HT1080 (cell line): ENCODE results near the gene GAS5. TPM values are rescaled to one million over a fixed set of nuclear protein-coding genes. Genes with fewer than 3 reads are reported as not detected.
"Not testable (repeated sequence)": the region's sequence is repeated elsewhere in the genome, so short reads cannot be mapped to it uniquely, and the experiment has no call there.

Experiments
- DNase-seq: peaks from one replicate; pipeline ENCODE4 v3.0.0-alpha.2; 2015; ENCODE audit warnings: low read depth
- polyA plus RNA-seq, 2 experiments: library from polyadenylated mRNA; depleted of rRNA; stranded (reverse); fragments of >200 nt; gene quantifications; 2 replicates each; pipeline ENCODE4 v1.2.3, GENCODE V29; 2015
- total RNA-seq: library from RNA; depleted of rRNA; stranded (reverse); fragments of >200 nt; shearing (Covaris generic); gene quantifications from 2 replicates; pipeline ENCODE4 v1.2.3, GENCODE V29; 2014; rRNA removed

The GAS5 gene
- 409 and 619 TPM in 2 replicates for total RNA-seq
- 558 and 567 TPM in 2 replicates for polyA plus RNA-seq (2015; cell fraction: cytosol; rRNA removed)
- polyA plus RNA-seq (2015; cell fraction: nucleus; rRNA removed) = 1,555 and 1,779 TPM in 2 replicates

- peak; percentile 98 for DNase-seq
Observed at GRCh38 chr1:173867753-173868265, at the start of gene GAS5. Gene GAS5 (minus strand): TSS chr1:173867989.

DNA sequence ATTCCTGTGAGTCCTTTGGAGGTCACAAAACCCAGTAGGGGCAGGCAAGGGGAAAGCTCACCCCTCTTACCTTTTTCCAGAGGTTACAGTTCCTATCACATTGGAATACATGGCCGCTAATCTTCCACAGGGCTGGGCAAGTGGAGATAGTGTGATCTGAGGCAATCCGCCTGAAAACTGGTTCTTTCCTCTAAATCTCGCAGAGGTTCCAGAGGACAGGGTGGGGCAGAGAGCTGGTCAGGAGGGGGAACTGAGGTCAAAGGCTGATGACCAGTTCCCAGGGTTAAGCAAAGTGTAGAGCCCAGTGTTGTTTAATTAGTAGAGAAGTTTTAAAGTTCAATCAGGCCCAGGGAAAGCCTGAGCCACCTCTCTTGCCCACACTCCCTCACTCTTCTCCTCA, 49.4 kb upstream of the GAS5 start, which contains the start of gene SERPINC1:
SERPINC1 (minus strand) TSS at position 179 of the 400 bp plus-strand sequence; CDS start at position 111, 68 bp downstream.
- no peak for DNase-seq

DNA sequence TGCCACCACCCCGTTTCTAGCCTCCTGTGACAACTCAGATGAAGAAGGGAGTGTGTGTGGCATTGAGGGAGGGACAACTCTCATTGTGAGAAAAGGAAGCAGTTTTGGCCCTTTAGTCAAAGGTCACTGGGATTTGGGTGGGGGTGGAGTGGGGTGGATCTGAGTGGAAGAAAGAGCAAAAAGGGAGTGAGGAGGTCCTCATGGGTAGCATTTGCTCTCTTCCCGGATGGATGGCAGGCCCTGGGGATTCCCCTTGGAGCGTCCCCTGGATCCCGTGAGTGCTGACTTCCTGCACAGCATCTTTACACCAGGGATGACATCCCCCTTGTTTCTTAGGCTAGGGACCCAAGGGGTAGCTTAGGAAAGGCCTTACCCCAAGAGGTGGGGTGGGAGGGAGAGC, 48.9 kb upstream of the GAS5 start:
- DNase-seq = no peak

- DNase-seq = no peak
Observed at GRCh38 chr1:173915596-173915995, 47.8 kb upstream of the GAS5 start.

GRCh38 chr1:173914366-173914871, 46.6 kb upstream of the GAS5 start:
- DNase-seq = peak; percentile 18

DNA sequence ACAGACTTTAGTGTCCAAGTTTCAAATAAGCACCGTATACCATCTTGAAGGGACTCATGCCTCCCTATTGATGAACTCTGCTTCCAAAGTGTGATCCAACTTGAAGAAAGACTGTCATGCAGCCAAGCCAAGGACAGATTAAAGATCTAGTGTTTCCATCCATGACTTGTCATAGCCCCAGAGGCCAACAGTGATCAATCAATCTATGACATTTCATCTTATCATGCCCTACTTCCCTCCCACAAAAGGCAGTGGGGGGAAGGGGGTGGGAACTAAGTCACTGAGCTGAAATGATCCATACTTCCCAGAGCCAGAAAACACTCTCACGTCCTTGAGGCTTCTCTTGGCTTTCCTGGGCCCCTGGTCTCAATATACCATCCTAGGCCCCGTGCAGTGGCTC, 45.3 kb upstream of the GAS5 start:
- no peak for DNase-seq

DNA sequence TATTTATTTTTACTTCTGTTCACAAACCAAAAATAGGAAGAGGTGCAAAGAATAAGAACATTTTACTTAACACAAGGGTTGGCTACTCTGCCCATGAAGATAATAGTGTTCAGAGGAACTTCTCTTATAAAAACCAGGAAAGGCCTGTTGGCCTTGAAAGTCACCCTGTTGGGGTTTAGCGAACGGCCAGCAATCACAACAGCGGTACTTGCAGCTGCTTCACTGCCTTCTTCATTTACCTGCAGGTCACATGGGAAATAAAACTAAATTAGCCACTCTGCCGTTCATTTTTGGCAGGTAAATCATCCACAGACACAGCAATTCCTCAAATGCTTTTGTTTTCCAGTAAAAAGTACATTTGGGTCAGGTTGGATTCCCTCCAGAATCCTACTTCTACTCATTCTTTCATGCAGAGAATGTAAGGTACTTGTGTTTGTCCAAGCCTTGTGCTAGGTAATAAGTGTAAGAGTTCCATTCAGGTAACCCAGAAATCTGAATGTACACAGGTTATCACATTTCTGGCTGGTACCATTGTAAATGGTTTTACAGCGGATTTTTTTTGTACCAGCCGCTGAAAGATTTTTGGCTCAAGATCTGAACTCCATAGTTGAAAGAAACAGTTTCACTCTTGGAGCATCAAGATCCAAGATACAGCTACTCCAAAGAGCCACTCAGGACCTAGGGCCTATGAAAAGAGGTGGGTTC, 36.2 kb upstream of the GAS5 start:
- DNase-seq = no peak

- DNase-seq = no peak
Observed at GRCh38 chr1:173900992-173901391, 33.2 kb upstream of the GAS5 start.

GRCh38 chr1:173900427-173900826, 32.6 kb upstream of the GAS5 start:
- no peak for DNase-seq

DNA sequence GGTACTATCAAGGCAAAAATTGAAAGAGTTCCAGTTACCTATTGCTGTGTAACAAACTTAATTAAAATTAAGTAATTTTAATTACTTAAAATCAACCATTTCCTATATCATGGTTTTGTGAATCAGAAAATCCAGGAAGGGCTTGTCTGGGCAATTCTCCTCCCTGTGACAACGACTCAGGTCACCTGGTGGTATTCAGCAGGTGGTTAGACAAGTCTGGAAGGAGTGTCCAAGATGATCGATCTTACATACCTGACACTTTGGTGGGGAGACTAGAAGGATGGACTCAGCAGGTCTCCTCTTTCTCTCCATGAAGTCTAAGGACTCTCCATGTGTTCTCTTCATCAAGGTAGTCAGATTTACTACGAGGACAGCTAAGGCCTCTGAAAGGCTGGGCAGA, 26.4 kb upstream of the GAS5 start:
- DNase-seq = no peak

DNA sequence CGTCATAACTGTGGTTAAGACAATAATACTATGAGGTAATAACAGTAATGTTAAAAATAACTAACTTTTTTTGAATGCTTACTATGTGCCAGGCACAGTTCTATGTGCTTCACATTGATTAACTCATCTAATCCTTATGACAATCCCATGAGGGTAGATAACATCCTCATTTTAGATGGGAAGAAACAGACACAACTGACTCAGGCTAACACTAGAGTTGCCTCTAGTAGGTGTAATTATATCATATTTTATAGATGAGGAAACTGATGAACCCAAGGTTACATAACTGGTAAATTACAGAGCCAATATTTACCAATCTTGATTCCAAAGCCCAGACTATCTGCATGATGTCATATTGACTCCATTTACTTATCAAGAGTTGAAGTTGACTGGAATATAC, 25.8 kb upstream of the GAS5 start:
- no peak for DNase-seq

- no peak for DNase-seq
Observed at GRCh38 chr1:173889885-173890284, 22.1 kb upstream of the GAS5 start.

- DNase-seq = no peak
Observed at GRCh38 chr1:173888749-173889148, 21.0 kb upstream of the GAS5 start.

- DNase-seq = no peak
Observed at GRCh38 chr1:173887627-173888026, 19.8 kb upstream of the GAS5 start.

DNA sequence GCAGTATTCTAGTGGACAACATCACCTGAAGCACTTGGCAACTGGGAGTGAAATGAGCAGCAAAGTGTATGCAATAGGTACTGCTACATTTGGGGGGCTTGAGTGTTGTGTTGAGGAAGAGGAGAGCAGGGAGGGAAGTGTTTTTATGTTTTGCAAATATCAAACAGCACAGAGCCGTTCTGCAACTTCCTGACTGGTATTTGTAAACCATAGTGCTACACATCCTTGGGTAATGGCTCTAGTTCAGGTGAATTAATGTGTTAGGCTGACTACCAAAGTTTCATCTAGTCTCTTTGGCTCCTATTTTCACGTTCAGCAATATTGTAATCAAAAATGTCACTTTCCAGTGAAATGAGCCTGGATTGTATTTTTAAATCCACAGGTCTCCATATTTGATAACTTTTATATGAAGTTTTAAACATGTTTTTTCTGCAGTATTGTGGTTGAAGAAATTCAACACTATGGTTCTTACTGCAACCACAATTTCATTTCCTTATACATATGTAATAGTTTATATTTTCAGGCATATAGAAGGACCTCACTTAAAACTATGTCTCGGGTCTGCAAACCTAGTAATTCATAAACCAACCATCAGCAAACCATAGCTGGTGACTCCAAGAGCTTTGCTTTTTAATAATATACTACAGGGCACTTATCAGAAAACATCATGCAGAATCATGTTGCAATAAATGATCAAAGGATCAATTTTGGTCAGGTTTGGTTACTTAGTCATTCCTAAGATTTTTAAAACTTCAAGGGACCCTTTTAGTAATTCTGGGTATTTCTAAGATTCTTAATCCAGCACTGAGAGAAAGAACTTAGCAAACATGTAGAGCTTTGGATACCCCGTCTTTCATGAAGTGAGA, 19.2 kb upstream of the GAS5 start:
- DNase-seq = no peak

DNA sequence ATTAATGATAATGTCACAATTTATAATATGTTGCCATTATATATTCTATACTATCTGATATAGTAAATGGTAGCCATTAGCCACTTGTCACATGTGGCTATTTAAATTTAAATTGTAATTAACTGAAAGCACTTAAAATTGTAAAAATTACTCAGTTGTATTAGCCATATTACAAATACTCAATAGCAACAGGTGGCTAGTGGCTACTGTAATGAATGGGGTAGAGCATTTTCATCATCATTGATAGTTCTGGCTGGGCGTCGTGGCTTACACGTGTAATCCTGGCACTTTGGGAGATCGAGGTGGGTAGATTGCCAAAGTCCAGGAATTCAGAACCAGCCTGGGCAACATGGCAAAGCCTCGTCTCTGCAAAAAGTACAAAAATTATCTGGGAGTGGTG, 16.9 kb upstream of the GAS5 start:
- DNase-seq = no peak

GRCh38 chr1:173881117-173881516, 13.3 kb upstream of the GAS5 start:
- not testable (repeated sequence) for DNase-seq

DNA sequence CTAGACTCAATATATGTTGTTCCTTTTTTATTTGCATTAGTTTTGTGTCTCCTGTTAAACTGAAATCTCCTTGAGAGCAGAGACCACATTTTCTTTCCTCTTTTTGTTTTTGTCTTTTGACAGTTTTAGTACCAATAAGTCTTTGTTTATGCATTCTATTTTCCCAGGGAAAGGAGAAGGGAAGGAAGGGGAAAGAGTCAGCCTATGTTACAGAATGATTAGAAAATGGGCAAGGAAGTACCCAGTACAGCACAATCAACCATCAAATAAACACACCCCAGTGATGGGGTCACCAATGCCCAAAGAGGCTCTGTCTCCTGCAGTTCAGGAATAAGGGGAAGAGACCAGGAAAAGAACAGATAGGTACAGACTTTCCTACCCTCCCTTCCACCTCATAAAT, 10.5 kb upstream of the GAS5 start:
- no peak for DNase-seq

GRCh38 chr1:173876732-173877131, 8.9 kb upstream of the GAS5 start:
- DNase-seq = no peak

GRCh38 chr1:173871500-173871899, 3.7 kb upstream of the GAS5 start:
- no peak for DNase-seq

GRCh38 chr1:173871091-173871490, 3.3 kb upstream of the GAS5 start:
- no peak for DNase-seq
